Activated T-cell treated with anti-CD3 and anti-CD28 coated beads for 48 hours (primary cell): ENCODE results near the gene KIF5A.

Experiments
- DNase-seq: peaks from one replicate; pipeline ENCODE4 v3.0.0-alpha.2; 2020; ENCODE audit warnings: low read depth

The KIF5A gene

GRCh38 chr12:57535764-57536596 lies 13.9 kb upstream of the KIF5A start:
- no peak for DNase-seq

GRCh38 chr12:57536597-57536942 lies 13.3 kb upstream of the KIF5A start:
- no peak for DNase-seq

GRCh38 chr12:57539134-57539768 lies 10.6 kb upstream of the KIF5A start:
- no peak for DNase-seq

GRCh38 chr12:57541001-57541400 lies 8.8 kb upstream of the KIF5A start:
- no peak for DNase-seq

- DNase-seq, result no peak
Measured at GRCh38 chr12:57541717-57542116, 8.1 kb upstream of the KIF5A start.

GRCh38 chr12:57543581-57543980 lies 6.3 kb upstream of the KIF5A start:
- DNase-seq, result no peak

GRCh38 chr12:57545809-57546437 lies 3.9 kb upstream of the KIF5A start:
- no peak for DNase-seq

- peak; percentile 92 for DNase-seq
Measured at GRCh38 chr12:57546438-57547287, 3.2 kb upstream of the KIF5A start, which contains the start of gene DCTN2. DCTN2 (minus strand) TSS chr12:57547192; CDS start chr12:57547063, 129 bp downstream.

- no peak for DNase-seq
Measured at GRCh38 chr12:57547288-57548012, 2.4 kb upstream of the KIF5A start.

- no peak for DNase-seq
Measured at GRCh38 chr12:57548013-57548315, 1.9 kb upstream of the KIF5A start.

- no peak for DNase-seq
Measured at GRCh38 chr12:57548488-57548887, 1.4 kb upstream of the KIF5A start.

GRCh38 chr12:57549203-57549908 lies 488 bp upstream of the KIF5A start:
- DNase-seq, result no peak

GRCh38 chr12:57550641-57551549 lies 1.1 kb downstream of the KIF5A start:
- DNase-seq, result no peak

GRCh38 chr12:57551637-57552305 lies 1.9 kb downstream of the KIF5A start:
- DNase-seq, result no peak

GRCh38 chr12:57552306-57552651 lies 2.4 kb downstream of the KIF5A start:
- DNase-seq, result no peak

GRCh38 chr12:57552835-57553313 lies 3.0 kb downstream of the KIF5A start:
- DNase-seq, result no peak

- DNase-seq, result no peak
Measured at GRCh38 chr12:57553343-57554202, 3.7 kb downstream of the KIF5A start.

GRCh38 chr12:57554453-57554852 lies 4.6 kb downstream of the KIF5A start:
- DNase-seq, result no peak
